Measurements from ENCODE around the gene NRCAM. TPM values are rescaled to one million over a fixed set of nuclear protein-coding genes. Genes with fewer than 3 reads are reported as not detected.

Gene NRCAM
- total RNA-seq, 1 donor from 2014 or later: 33.2 TPM

- H3K27ac Mint-ChIP-seq (ENCODE audit: unreplicated experiment): no peak overlapping the region
- peaks cover 27% of the 10 kb centered on the region for H3K4me1 Mint-ChIP-seq
- no peak for DNase-seq (ENCODE audit: low read depth, low spot score)
- no peak for TF ChIP-seq CTCF (conservative IDR thresholded peaks at IDR 0.05)
- no peaks in the 10 kb centered on the region for H3K36me3 Mint-ChIP-seq (ENCODE audit: low read depth)
- H3K27me3 Mint-ChIP-seq (ENCODE audit: low read depth): no peaks in the 10 kb centered on the region
- no peak overlapping the region for H3K4me3 Mint-ChIP-seq
- no peaks in the 10 kb centered on the region for H3K9me3 Mint-ChIP-seq
Measured at GRCh38 chr7:108235451-108236061, 220.7 kb downstream of the NRCAM start.

- TF ChIP-seq CTCF (conservative IDR thresholded peaks at IDR 0.05): no peak
- peaks cover 23% of the 10 kb centered on the region for H3K4me1 Mint-ChIP-seq
- H3K27me3 Mint-ChIP-seq (ENCODE audit: low read depth): no peaks in the 10 kb centered on the region
- no peak overlapping the region for H3K4me3 Mint-ChIP-seq
- H3K27ac Mint-ChIP-seq (ENCODE audit: unreplicated experiment): no peak overlapping the region
- H3K36me3 Mint-ChIP-seq (ENCODE audit: low read depth): peaks cover 5% of the 10 kb centered on the region
- no peak for DNase-seq (ENCODE audit: low read depth, low spot score)
- no peaks in the 10 kb centered on the region for H3K9me3 Mint-ChIP-seq
Measured at GRCh38 chr7:108234971-108235450, 221.2 kb downstream of the NRCAM start.

- peaks cover 16% of the 10 kb centered on the region for H3K4me1 Mint-ChIP-seq
- no peaks in the 10 kb centered on the region for H3K27me3 Mint-ChIP-seq (ENCODE audit: low read depth)
- no peak overlapping the region for H3K27ac Mint-ChIP-seq (ENCODE audit: unreplicated experiment)
- no peak for DNase-seq (ENCODE audit: low read depth, low spot score)
- no peak for TF ChIP-seq CTCF (conservative IDR thresholded peaks at IDR 0.05)
- no peak overlapping the region for H3K4me3 Mint-ChIP-seq
- no peaks in the 10 kb centered on the region for H3K9me3 Mint-ChIP-seq
- H3K36me3 Mint-ChIP-seq (ENCODE audit: low read depth): peaks cover 8% of the 10 kb centered on the region
Measured at GRCh38 chr7:108234281-108234680, 222.0 kb downstream of the NRCAM start.

- DNase-seq (ENCODE audit: low read depth, low spot score): no peak
- Mint-ChIP-seq H3K27ac (ENCODE audit: unreplicated experiment) (no peak overlapping the region), H3K4me3 (no peak overlapping the region), H3K9me3 (no peaks in the 10 kb centered on the region), H3K4me1 (peaks cover 6% of the 10 kb centered on the region), H3K27me3 (ENCODE audit: low read depth) (no peaks in the 10 kb centered on the region), H3K36me3 (ENCODE audit: low read depth) (peaks cover 8% of the 10 kb centered on the region)
- TF ChIP-seq CTCF (conservative IDR thresholded peaks at IDR 0.05): no peak
Measured at GRCh38 chr7:108232076-108232475, 224.2 kb downstream of the NRCAM start.

GRCh38 chr7:108231221-108231620, 225.0 kb downstream of the NRCAM start:
- TF ChIP-seq CTCF (conservative IDR thresholded peaks at IDR 0.05): no peak

More at GRCh38 chr7:108231221-108231620, 225.0 kb downstream of the NRCAM start:
- peaks cover 5% of the 10 kb centered on the region for H3K4me1 Mint-ChIP-seq
- no peaks in the 10 kb centered on the region for H3K27me3 Mint-ChIP-seq (ENCODE audit: low read depth)
- no peak overlapping the region for H3K4me3 Mint-ChIP-seq
- DNase-seq (ENCODE audit: low read depth, low spot score): no peak
- H3K27ac Mint-ChIP-seq (ENCODE audit: unreplicated experiment): no peak overlapping the region
- H3K36me3 Mint-ChIP-seq (ENCODE audit: low read depth): peaks cover 8% of the 10 kb centered on the region
- H3K9me3 Mint-ChIP-seq: no peaks in the 10 kb centered on the region
